ENCODE measurements around the gene MS4A2. TPM values are rescaled to one million over a fixed set of nuclear protein-coding genes. Genes with fewer than 3 reads are reported as not detected.
"Not testable (repeated sequence)": the region's sequence is repeated elsewhere in the genome, so short reads cannot be mapped to it uniquely, and the experiment has no call there.

MS4A2 gene
- total and polyA plus RNA-seq, 2 of the 8 experiments (the other 6 are each of a cell fraction or from before 2014, with no cell fraction given) = not detected

- CTCF ChIA-PET (ENCODE audit: partially characterized antibody) = not testable (repeated sequence)
- WGBS, 2 experiments (ENCODE audit: extremely low coverage in 1 of 2, insufficient coverage in 1 of 2, insufficient read length in 1 of 2, insufficient replicate concordance in 2 of 2, low coverage in 1 of 2, low lambda C conversion rate in 2 of 2, missing lambda C conversion rate in 1 of 2) = 94% methylated on average over 4 of the region's 4 CpGs; no CpG with 5 or more reads in 1 of the 2 experiments
These were observed 40.4 kb downstream of the MS4A2 start for GRCh38 chr11:60128866-60129265.

More at GRCh38 chr11:60128866-60129265, 40.4 kb downstream of the MS4A2 start:
- H3K4me2 ChIP-seq (ENCODE audit: insufficient read depth in 1 of 2, low read depth in 2 of 2, low read length in 2 of 2); H2BK5ac ChIP-seq (ENCODE audit: low read depth, low read length); H3K36me3 ChIP-seq (ENCODE audit: control insufficient read depth in 2 of 4, insufficient read depth in 4 of 4, low read length in 3 of 4); H3K9me3 ChIP-seq (ENCODE audit: insufficient read depth in 2 of 2, low read depth in 1 of 2, low read length in 1 of 2); H3K23me2 ChIP-seq (ENCODE audit: low read depth, low read length); H3K79me1 ChIP-seq (ENCODE audit: low read depth, low read length); FAIRE-seq; H3K56ac ChIP-seq (replicated peaks; ENCODE audit: insufficient read length, low read depth, low read length); H3K4me3 ChIP-seq (ENCODE audit: extremely low read depth in 1 of 4, insufficient read depth in 2 of 4, low read depth in 3 of 4, low read length in 4 of 4); H4K8ac ChIP-seq (ENCODE audit: extremely low read depth, insufficient read depth, low read length); H3K9ac ChIP-seq (replicated peaks in 1 of 4; ENCODE audit: extremely low read depth in 1 of 4, low read depth in 3 of 4, low read length in 3 of 4); H2BK20ac ChIP-seq (ENCODE audit: low read length); H2BK15ac ChIP-seq (ENCODE audit: low read length); H4K5ac ChIP-seq (ENCODE audit: insufficient read length, low read depth, low read length); H3K27me3 ChIP-seq (replicated peaks in 1 of 4; ENCODE audit: control insufficient read depth in 3 of 4, extremely low read depth in 1 of 4, insufficient read depth in 3 of 4, low read length in 3 of 4); H4K20me1 ChIP-seq (replicated peaks in 1 of 2; ENCODE audit: control insufficient read depth in 1 of 2, insufficient read depth in 2 of 2, low read length in 2 of 2); H3K18ac ChIP-seq (ENCODE audit: extremely low read depth, low read length); POLR2A ChIA-PET (ENCODE audit: partially characterized antibody); H3K27ac ChIP-seq (ENCODE audit: low read depth, low read length); H3K79me2 ChIP-seq (ENCODE audit: control insufficient read depth in 1 of 2, insufficient read depth in 2 of 2, low read length in 2 of 2); H3K4ac ChIP-seq (replicated peaks; ENCODE audit: insufficient read length, low read depth, low read length); H2BK120ac ChIP-seq (replicated peaks; ENCODE audit: low read depth, low read length); H2BK12ac ChIP-seq (ENCODE audit: low read depth, low read length); H3K14ac ChIP-seq (ENCODE audit: insufficient read length); H3K23ac ChIP-seq (ENCODE audit: insufficient read length); H4K91ac ChIP-seq (replicated peaks; ENCODE audit: insufficient read length, low read length); DNase-seq (ENCODE audit: low read depth in 1 of 2, low spot score in 2 of 2); H2AFZ ChIP-seq (ENCODE audit: low read length); H2AK5ac ChIP-seq (ENCODE audit: low read depth, low read length); H3K4me1 ChIP-seq (replicated peaks in 1 of 4; ENCODE audit: control insufficient read depth in 3 of 4, insufficient read depth in 4 of 4, low read length in 3 of 4): not testable (repeated sequence)

All from H1 (cell line).